LNCaP clone FGC (cell line): ENCODE measurements around the gene URAD.

ENCODE experiments used
- DNase-seq: peaks from one replicate; pipeline ENCODE4 v3.0.0-alpha.2; 2011; ENCODE audit warnings: low read depth
- H3K4me3 ChIP-seq: 2 replicates; pipeline ENCODE4 v1.5.1; 2011; ENCODE audit warnings: mild to moderate bottlenecking, low read depth, low read length, control low read depth
- TF ChIP-seq, protein P1 (sequence below): IDR thresholded peaks from 2 replicates; pipeline ENCODE4 v1.5.1; 2012; ENCODE audit warnings: mild to moderate bottlenecking; ENCODE audit not compliant: control insufficient read depth, insufficient read depth; ENCODE audit errors: extremely low read depth

URAD gene

DNA sequence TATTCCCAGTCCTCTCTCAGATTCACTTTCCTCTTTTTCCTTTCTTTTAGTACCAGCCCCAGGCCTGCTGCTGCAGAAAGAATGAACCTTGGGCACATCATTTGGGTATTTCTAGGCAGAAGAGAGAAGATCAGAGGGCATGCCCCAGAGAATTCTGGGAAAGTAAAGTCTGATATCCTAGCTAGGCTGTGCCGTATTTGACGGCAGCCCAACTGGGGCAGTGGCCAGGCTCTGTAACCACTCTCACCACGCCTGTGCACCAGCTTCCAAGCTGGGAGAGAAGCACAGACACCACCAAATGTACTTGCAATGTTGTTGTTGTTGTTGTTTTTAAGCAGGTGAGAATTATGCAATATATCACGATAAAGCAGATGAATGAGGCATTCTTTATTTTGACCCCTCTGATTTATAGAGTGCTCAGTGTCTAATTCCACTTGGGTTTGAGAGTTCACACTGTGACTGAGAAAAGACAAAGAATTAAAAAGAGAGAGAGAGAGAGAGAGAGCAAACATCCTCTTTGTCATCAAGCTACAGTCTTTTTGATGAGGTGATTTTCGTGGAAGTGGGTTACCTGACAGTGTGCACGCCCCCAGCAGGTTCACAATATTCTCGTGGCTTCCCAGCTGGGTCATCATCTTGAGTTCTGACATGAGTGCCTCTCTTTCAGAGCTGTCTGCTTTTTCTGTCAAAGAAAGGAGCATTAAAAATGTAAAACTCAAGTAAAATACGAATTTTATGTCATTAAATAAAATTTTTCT, 39.3 kb upstream of the URAD start:
- TF ChIP-seq, protein P1, sequence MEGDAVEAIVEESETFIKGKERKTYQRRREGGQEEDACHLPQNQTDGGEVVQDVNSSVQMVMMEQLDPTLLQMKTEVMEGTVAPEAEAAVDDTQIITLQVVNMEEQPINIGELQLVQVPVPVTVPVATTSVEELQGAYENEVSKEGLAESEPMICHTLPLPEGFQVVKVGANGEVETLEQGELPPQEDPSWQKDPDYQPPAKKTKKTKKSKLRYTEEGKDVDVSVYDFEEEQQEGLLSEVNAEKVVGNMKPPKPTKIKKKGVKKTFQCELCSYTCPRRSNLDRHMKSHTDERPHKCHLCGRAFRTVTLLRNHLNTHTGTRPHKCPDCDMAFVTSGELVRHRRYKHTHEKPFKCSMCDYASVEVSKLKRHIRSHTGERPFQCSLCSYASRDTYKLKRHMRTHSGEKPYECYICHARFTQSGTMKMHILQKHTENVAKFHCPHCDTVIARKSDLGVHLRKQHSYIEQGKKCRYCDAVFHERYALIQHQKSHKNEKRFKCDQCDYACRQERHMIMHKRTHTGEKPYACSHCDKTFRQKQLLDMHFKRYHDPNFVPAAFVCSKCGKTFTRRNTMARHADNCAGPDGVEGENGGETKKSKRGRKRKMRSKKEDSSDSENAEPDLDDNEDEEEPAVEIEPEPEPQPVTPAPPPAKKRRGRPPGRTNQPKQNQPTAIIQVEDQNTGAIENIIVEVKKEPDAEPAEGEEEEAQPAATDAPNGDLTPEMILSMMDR: no peak
- no peak for DNase-seq

DNA sequence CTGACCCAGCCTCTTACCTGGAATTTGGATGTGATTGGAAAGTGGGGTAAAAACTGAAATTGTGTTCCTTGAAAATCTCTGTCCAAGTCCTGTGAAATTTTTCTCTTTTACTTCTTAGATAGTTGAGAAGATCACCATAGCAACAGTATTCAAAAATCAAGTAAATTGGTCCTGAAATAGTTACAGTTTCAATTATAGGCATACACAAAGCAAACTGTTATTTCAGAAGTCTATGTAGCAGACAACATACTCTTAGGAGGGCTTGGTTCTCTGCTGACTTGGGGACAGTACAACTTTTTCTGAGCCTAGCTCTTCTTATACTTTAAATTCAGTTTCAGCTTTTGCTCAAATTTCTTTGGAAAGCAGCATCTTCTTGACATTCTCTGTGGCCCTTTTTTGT, 38.6 kb upstream of the URAD start:
- no peak overlapping the region for H3K4me3 ChIP-seq
- TF ChIP-seq, protein P1: no peak
- DNase-seq: no peak

More for the DNA sequence above, 39.3 kb upstream of the URAD start:
- H3K4me3 ChIP-seq: no peak overlapping the region

DNA sequence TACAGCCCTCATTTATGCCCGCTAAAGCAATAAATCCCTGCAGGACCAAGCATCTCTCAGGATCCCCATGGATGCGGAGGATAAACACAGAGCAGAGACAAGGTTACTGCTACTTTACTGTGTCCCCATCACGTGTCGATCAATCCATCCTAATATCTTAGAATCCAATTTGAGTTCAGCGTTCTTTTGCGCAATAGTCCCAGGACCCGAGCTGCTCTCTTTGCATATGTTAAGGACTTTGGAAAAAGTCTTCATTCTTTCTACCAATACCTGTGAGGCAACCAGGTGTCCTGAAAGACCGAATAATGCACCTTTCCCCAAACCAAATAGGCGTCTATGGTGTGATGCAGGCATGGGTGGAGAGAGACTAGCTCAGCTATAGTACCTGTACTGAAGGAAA, 38.0 kb upstream of the URAD start:
- no peak for DNase-seq
- H3K4me3 ChIP-seq: no peak overlapping the region
- TF ChIP-seq, protein P1: no peak

- TF ChIP-seq, protein P1: no peak
- H3K4me3 ChIP-seq: no peak overlapping the region
- no peak for DNase-seq
These were observed 34.5 kb upstream of the URAD start for GRCh38 chr13:28022848-28023518.

DNA sequence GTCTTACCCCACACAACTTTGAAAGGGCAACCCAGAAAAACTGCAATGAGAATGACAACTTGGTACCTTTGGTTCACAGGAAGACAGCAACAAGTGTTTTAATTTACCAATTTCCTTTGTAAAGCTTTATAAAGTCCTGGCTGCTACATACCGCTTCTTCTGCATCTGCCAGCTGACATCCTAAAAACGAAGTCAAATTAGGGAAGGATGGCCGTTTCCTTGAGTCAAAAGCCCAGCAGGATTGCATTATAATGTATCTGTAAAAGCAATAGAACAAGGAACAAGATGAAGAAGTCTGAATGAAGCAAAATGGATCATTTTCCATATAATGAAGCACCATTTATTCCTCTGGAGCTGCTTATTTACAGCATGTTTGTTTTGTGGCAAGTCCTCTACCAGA, 25.8 kb upstream of the URAD start:
- no peak overlapping the region for H3K4me3 ChIP-seq
- TF ChIP-seq, protein P1: no peak
- no peak for DNase-seq

DNA sequence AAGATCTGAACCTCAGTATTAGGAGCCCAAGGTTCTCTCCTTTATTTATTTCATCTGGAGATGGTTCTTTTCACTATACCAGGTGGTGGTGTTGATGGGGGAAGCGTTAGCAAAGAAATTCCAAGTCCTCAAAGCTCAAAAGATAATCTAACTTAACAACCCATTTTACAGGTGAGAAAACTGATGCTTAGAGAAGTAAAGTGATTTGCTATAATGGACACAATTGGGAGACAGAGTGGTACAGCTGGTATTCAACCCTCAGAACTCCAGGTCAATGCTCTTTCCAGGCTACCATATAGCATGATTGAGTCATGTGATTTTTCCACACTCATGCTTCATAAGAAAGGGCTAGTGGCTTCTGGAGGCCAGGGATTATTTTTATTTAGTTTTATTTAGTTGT, 25.0 kb upstream of the URAD start:
- DNase-seq: no peak
- TF ChIP-seq, protein P1: no peak
- H3K4me3 ChIP-seq: no peak overlapping the region
